SU-DHL-6 (cell line): ENCODE measurements around the gene SHMT2.

Experiments used
- H2AFZ ChIP-seq: fragments of 200-600 bp; sonication (generic); 2 replicates; pipeline ENCODE4 v1.6.1; 2014; ENCODE audit warnings: low read depth, mild to moderate bottlenecking, moderate library complexity, mixed read lengths, antibody characterized with exemption, low read length; ENCODE audit not compliant: severe bottlenecking
- H3F3A ChIP-seq: fragments of 200-600 bp; shearing (Covaris generic); 2 replicates; pipeline ENCODE4 v1.6.0; 2016; ENCODE audit warnings: antibody characterized with exemption, mild to moderate bottlenecking; ENCODE audit not compliant: insufficient read depth
- H3K27ac ChIP-seq: fragments of 200-600 bp; sonication (generic); 2 replicates; pipeline ENCODE4 v1.5.1; 2016; ENCODE audit warnings: low read depth, mild to moderate bottlenecking, low read length, moderate library complexity, mixed read lengths
- H3K27me3 ChIP-seq: fragments of 200-600 bp; sonication (generic), shearing (Covaris generic); 2 replicates; pipeline ENCODE4 v1.6.0; 2014; ENCODE audit warnings: mild to moderate bottlenecking, low read length
- H3K36me3 ChIP-seq: fragments of 200-600 bp; sonication (generic); 2 replicates; pipeline ENCODE4 v1.6.1; 2014; ENCODE audit warnings: mild to moderate bottlenecking, low read length, mixed read lengths
- H3K4me2 ChIP-seq: fragments of 300-600, 200-600 bp; shearing (Covaris generic), sonication (generic); 2 replicates; pipeline ENCODE4 v1.6.0; 2014; ENCODE audit warnings: low read length, low read depth, mild to moderate bottlenecking; ENCODE audit not compliant: poor library complexity, severe bottlenecking
- H3K4me3 ChIP-seq: fragments of 200-600 bp; sonication (generic); 2 replicates; pipeline ENCODE4 v1.5.1; 2014; ENCODE audit warnings: antibody characterized with exemption, low read length, mild to moderate bottlenecking, mixed read lengths; ENCODE audit not compliant: insufficient read depth, poor library complexity, severe bottlenecking
- H3K79me2 ChIP-seq: fragments of 200-600 bp; sonication (generic); 2 replicates; pipeline ENCODE4 v1.6.1; 2014; ENCODE audit warnings: mild to moderate bottlenecking, low read length, moderate library complexity; ENCODE audit not compliant: insufficient read depth
- H3K9ac ChIP-seq: fragments of 200-600 bp; sonication (generic); 2 replicates; pipeline ENCODE4 v1.7.0; 2014; ENCODE audit warnings: mild to moderate bottlenecking, low read length
- H3K9me2 ChIP-seq: fragments of 200-600 bp; sonication (generic); replicated peaks from 2 replicates; pipeline ENCODE4 v1.6.1; 2014; ENCODE audit warnings: low read length; ENCODE audit not compliant: insufficient read depth
- H3K9me3 ChIP-seq: fragments of 200-600 bp; sonication (generic); 2 replicates; pipeline ENCODE4 v1.6.1; 2014; ENCODE audit warnings: low read length, mixed read lengths; ENCODE audit not compliant: insufficient read depth
- H4K20me1 ChIP-seq: fragments of 200-600 bp; sonication (generic); 2 replicates; pipeline ENCODE4 v1.6.1; 2014; ENCODE audit warnings: low read depth, mild to moderate bottlenecking, antibody characterized with exemption, low read length, moderate library complexity, mixed read lengths
- EZH2phosphoT487 ChIP-seq: fragments of 200-600 bp; sonication (generic), shearing (Covaris generic); conservative IDR thresholded peaks from 2 replicates; pipeline ENCODE4 v1.6.1; 2018; ENCODE audit warnings: mild to moderate bottlenecking, antibody characterized with exemption, low read length, moderate library complexity, mixed read lengths
- TF ChIP-seq, protein P1 (sequence below): fragments of 200-600 bp; sonication (generic); IDR thresholded peaks from one replicate; pipeline ENCODE4 v1.5.1; 2017; ENCODE audit warnings: antibody characterized with exemption, mild to moderate bottlenecking, low read length, moderate library complexity; ENCODE audit not compliant: insufficient read depth, poor library complexity, severe bottlenecking

The SHMT2 gene

DNA sequence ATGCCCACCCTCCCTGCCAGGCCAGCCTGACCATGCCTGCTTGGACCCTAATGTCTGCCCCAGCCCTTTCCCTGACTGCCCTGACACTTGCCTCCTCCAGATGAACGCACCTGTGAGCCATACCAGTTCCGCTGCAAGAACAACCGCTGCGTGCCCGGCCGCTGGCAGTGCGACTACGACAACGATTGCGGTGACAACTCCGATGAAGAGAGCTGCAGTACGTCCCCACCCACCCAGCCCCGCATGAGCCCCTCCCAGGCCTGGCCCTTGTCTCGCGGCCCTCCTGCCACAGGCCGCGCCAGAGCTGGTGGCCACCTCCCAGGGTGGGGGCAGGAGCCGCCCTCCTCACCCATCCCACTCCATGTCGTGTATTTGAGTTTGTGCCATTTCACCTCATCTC, 27.2 kb upstream of the SHMT2 start:
- TF ChIP-seq, protein P1, sequence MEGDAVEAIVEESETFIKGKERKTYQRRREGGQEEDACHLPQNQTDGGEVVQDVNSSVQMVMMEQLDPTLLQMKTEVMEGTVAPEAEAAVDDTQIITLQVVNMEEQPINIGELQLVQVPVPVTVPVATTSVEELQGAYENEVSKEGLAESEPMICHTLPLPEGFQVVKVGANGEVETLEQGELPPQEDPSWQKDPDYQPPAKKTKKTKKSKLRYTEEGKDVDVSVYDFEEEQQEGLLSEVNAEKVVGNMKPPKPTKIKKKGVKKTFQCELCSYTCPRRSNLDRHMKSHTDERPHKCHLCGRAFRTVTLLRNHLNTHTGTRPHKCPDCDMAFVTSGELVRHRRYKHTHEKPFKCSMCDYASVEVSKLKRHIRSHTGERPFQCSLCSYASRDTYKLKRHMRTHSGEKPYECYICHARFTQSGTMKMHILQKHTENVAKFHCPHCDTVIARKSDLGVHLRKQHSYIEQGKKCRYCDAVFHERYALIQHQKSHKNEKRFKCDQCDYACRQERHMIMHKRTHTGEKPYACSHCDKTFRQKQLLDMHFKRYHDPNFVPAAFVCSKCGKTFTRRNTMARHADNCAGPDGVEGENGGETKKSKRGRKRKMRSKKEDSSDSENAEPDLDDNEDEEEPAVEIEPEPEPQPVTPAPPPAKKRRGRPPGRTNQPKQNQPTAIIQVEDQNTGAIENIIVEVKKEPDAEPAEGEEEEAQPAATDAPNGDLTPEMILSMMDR, result no peak
- no peak for TF ChIP-seq EZH2phosphoT487
- no peak overlapping the region for H3K9ac ChIP-seq
- no peak overlapping the region for H3K27ac ChIP-seq
- no peaks in the 10 kb centered on the region for H3F3A ChIP-seq
- no peaks in the 10 kb centered on the region for H3K9me3 ChIP-seq
- H4K20me1 ChIP-seq, result no peaks in the 10 kb centered on the region
- no peak overlapping the region for H3K4me3 ChIP-seq
- no peaks in the 10 kb centered on the region for H3K27me3 ChIP-seq
- H2AFZ ChIP-seq, result no peak overlapping the region
- no peaks in the 10 kb centered on the region for H3K36me3 ChIP-seq
- no peaks in the 10 kb centered on the region for H3K79me2 ChIP-seq
- no peaks in the 10 kb centered on the region for H3K9me2 ChIP-seq
- H3K4me2 ChIP-seq, result no peak overlapping the region

DNA sequence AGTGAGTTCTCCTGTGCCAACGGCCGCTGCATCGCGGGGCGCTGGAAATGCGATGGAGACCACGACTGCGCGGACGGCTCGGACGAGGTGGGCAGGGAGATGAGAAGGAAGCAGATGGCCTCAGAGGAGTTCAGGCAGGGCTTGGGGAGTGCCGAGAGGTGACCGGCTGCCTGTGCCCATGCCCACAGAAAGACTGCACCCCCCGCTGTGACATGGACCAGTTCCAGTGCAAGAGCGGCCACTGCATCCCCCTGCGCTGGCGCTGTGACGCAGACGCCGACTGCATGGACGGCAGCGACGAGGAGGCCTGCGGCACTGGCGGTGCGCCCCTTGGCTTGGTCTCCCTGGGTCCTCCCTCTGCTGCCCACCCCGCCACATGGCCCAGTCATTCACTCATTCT, 26.3 kb upstream of the SHMT2 start:
- H3K79me2 ChIP-seq, result no peaks in the 10 kb centered on the region
- no peaks in the 10 kb centered on the region for H3K27me3 ChIP-seq
- H4K20me1 ChIP-seq, result no peaks in the 10 kb centered on the region
- no peak overlapping the region for H2AFZ ChIP-seq
- TF ChIP-seq, protein P1, result no peak
- TF ChIP-seq EZH2phosphoT487, result no peak
- H3K36me3 ChIP-seq, result no peaks in the 10 kb centered on the region
- no peaks in the 10 kb centered on the region for H3K9me3 ChIP-seq
- H3F3A ChIP-seq, result no peaks in the 10 kb centered on the region
- no peak overlapping the region for H3K4me2 ChIP-seq
- no peak overlapping the region for H3K9ac ChIP-seq
- no peak overlapping the region for H3K27ac ChIP-seq
- no peak overlapping the region for H3K4me3 ChIP-seq
- no peaks in the 10 kb centered on the region for H3K9me2 ChIP-seq

DNA sequence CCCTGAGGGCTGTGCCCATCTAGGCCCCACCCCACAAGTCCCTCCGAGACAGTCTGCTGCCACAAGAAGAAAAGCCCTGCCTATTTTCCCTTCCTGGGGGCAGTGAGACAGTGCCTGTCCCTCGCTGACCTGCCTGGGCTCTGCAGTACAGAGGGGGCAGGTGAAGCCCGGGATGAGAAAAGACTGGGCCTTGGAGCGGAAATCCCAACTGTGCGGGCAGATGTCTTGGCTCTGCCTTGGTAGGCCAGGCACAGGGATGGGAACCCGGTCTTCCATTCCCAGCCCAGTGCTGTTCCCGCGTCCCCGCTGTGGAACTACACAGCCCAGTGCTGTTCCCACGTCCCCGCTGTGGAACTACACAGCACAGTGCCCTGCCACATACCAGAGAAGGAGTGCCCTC, 25.7 kb upstream of the SHMT2 start:
- no peak overlapping the region for H3K9ac ChIP-seq
- no peaks in the 10 kb centered on the region for H3K27me3 ChIP-seq
- TF ChIP-seq, protein P1, result no peak
- TF ChIP-seq EZH2phosphoT487, result no peak
- H3K27ac ChIP-seq, result no peak overlapping the region
- no peak overlapping the region for H3K4me2 ChIP-seq
- H3K9me2 ChIP-seq, result no peaks in the 10 kb centered on the region
- no peak overlapping the region for H2AFZ ChIP-seq
- no peak overlapping the region for H3K4me3 ChIP-seq
- no peaks in the 10 kb centered on the region for H4K20me1 ChIP-seq
- no peaks in the 10 kb centered on the region for H3K79me2 ChIP-seq
- no peaks in the 10 kb centered on the region for H3K36me3 ChIP-seq
- H3F3A ChIP-seq, result no peaks in the 10 kb centered on the region
- H3K9me3 ChIP-seq, result no peaks in the 10 kb centered on the region
